ENCODE data around the gene GAS7. TPM values are rescaled to one million over a fixed set of nuclear protein-coding genes. Genes with fewer than 3 reads are reported as not detected.

Gene GAS7
- total and polyA plus RNA-seq, 2 of the 13 experiments (the other 11 are each of a cell fraction or from before 2014, with no cell fraction given): 1.0 to 5.2 TPM

- H3K79me2 ChIP-seq (ENCODE audit: insufficient read depth, low read length): no peaks in the 10 kb centered on the region
- peaks cover 2 to 27% of the 10 kb centered on the region in 2 experiments; a peak in 2 of 5 replicates for H3K27me3 ChIP-seq (ENCODE audit: control insufficient read depth in 1 of 2, insufficient read depth in 2 of 2, low read length in 2 of 2)
- no peaks in the 10 kb centered on the region for H3K4me1 ChIP-seq (ENCODE audit: insufficient read depth, low read length)
- H3K9ac ChIP-seq (ENCODE audit: insufficient read depth, low read depth, low read length): no peak overlapping the region
- no peaks in the 10 kb centered on the region for H3K9me3 ChIP-seq (ENCODE audit: low read length)
- intact Hi-C loops (cut with micrococcal nuclease; ENCODE audit: unreplicated experiment) (no loop called here), in situ Hi-C loops (cut with HindIII; ENCODE audit: extremely low pct_ligation_motif_present, low pct_unique_long_range_greater_than_20kb) (no loop called here)
- H2AFZ ChIP-seq (ENCODE audit: low read length): no peak overlapping the region
- FAIRE-seq (no peak), DNase-seq (ENCODE audit: low spot score) (no peak), ATAC-seq (no peak)
- H3K4me3 ChIP-seq (replicated peaks in 1 of 3; ENCODE audit: insufficient read depth in 1 of 3, low read depth in 2 of 3, low read length in 3 of 3): no peak overlapping the region
- BruUV-seq (replicated peaks): no TSS peak
- CTCF ChIA-PET (ENCODE audit: low intra/inter-chr PET ratio, low total read pairs): no interaction called here
- H3K27ac ChIP-seq (ENCODE audit: extremely low read length, insufficient read depth, low read length): no peak overlapping the region
- 6% methylated on average over 7 of the region's 14 CpGs for WGBS (ENCODE audit: low lambda C conversion rate)
- TF ChIP-seq DNMT1 (CRISPR knock-in tag; IDR thresholded peaks at IDR 0.05): no peak
- TF ChIP-seq ZFP36L2 (CRISPR knock-in tag; IDR thresholded peaks at IDR 0.05): no peak
- no peak for TF ChIP-seq ZNF782 (CRISPR knock-in tag; IDR thresholded peaks at IDR 0.05; ENCODE audit: borderline replicate concordance)
- TF ChIP-seq MAF1 (CRISPR knock-in tag; IDR thresholded peaks at IDR 0.05; ENCODE audit: borderline replicate concordance): no peak
- no peak for TF ChIP-seq ZNF543 (CRISPR knock-in tag; IDR thresholded peaks at IDR 0.05)
- TF ChIP-seq THRA (CRISPR knock-in tag; IDR thresholded peaks at IDR 0.05; ENCODE audit: borderline replicate concordance): no peak
- TF ChIP-seq MEIS2 (CRISPR knock-in tag; IDR thresholded peaks at IDR 0.05): no peak
- TF ChIP-seq MED13 (CRISPR knock-in tag; IDR thresholded peaks at IDR 0.05): no peak
- no peak for TF ChIP-seq ZNF549 (CRISPR knock-in tag; IDR thresholded peaks at IDR 0.05)
- TF ChIP-seq PCBP2 (optimal IDR thresholded peaks at IDR 0.05; ENCODE audit: low read depth, low read length, poor library complexity, severe bottlenecking): no peak
- no peak for TF ChIP-seq ZNF317 (CRISPR knock-in tag; IDR thresholded peaks at IDR 0.05)
- H3K4me2 ChIP-seq (ENCODE audit: low read depth, low read length): no peak overlapping the region
- no peaks in the 10 kb centered on the region for H4K20me1 ChIP-seq (ENCODE audit: insufficient read depth, low read length)
- no peaks in the 10 kb centered on the region for H3K36me3 ChIP-seq (replicated peaks in 1 of 2; ENCODE audit: control insufficient read depth in 1 of 2, insufficient read depth in 2 of 2, low read length in 2 of 2)
- POLR2A ChIA-PET: no interaction called here
Observed at GRCh38 chr17:9956474-9957131, 241.8 kb downstream of the GAS7 start.
